WTC11 (cell line): ENCODE measurements around the gene IFFO2. TPM values are rescaled to one million over a fixed set of nuclear protein-coding genes. Genes with fewer than 3 reads are reported as not detected.

Experiments used
- ATAC-seq: fragments of 200-7000 bp; cut with Tn5 transposase; 2 replicates; pipeline ENCODE4 v1.10.0; 2021; ENCODE audit warnings: mild to moderate bottlenecking, moderate library complexity
- CTCF ChIA-PET: fragments of 300-600 bp; sonication (Branson Sonifier 250); formaldehyde crosslinking; loops from one replicate; lab custom pipeline; 2021; ENCODE audit warnings: antibody characterized with exemption; lab: Charles Lee
- POLR2A ChIA-PET: fragments of 350-600 bp; sonication (Branson Sonifier 250); formaldehyde crosslinking; loops from one replicate; lab custom pipeline; 2021; ENCODE audit warnings: antibody characterized with exemption; lab: Charles Lee
- DNase-seq: peaks from one replicate; pipeline ENCODE4 v3.0.0; 2021; ENCODE audit warnings: low spot score
- H3K27ac Mint-ChIP-seq: 2 replicates; pipeline ENCODE4 v1.8.0; 2021; ENCODE audit warnings: mixed read lengths
- H3K27me3 Mint-ChIP-seq: 2 replicates; pipeline ENCODE4 v1.8.0; 2021; ENCODE audit warnings: low read depth, mild to moderate bottlenecking, moderate library complexity, mixed read lengths
- H3K36me3 Mint-ChIP-seq: 2 replicates; pipeline ENCODE4 v1.8.0; 2021; ENCODE audit warnings: mixed read lengths
- H3K4me1 Mint-ChIP-seq: 2 replicates; pipeline ENCODE4 v1.8.0; 2022; ENCODE audit warnings: mixed read lengths
- H3K4me3 Mint-ChIP-seq: 2 replicates; pipeline ENCODE4 v1.8.0; 2021; ENCODE audit warnings: mild to moderate bottlenecking, moderate library complexity, mixed read lengths
- H3K9me3 Mint-ChIP-seq: 2 replicates; pipeline ENCODE4 v1.8.0; 2021; ENCODE audit warnings: mixed read lengths
- CBFB ChIP-seq: sonication (generic); formaldehyde crosslinking; IDR thresholded peaks from 2 replicates; pipeline ENCODE4 v1.8.1; 2022; ENCODE audit warnings: mild to moderate bottlenecking, low read depth, missing genetic modification reagents
- ELF4 ChIP-seq: sonication (generic); formaldehyde crosslinking; IDR thresholded peaks from 2 replicates; pipeline ENCODE4 v1.8.1; 2022; ENCODE audit warnings: low read depth, mild to moderate bottlenecking, moderate library complexity, missing genetic modification reagents
- FOXJ3 ChIP-seq: sonication (generic); formaldehyde crosslinking; IDR thresholded peaks from 2 replicates; pipeline ENCODE4 v1.9.0; 2021; ENCODE audit warnings: missing genetic modification reagents, mild to moderate bottlenecking, borderline replicate concordance
- JAZF1 ChIP-seq: fragments of 250-450 bp; sonication (Bioruptor Pico); IDR thresholded peaks from 2 replicates; pipeline ENCODE4 v1.9.0; 2021; ENCODE audit warnings: moderate library complexity, mild to moderate bottlenecking, inconsistent platforms
- KAT7 ChIP-seq: sonication (generic); formaldehyde crosslinking; IDR thresholded peaks from 2 replicates; pipeline ENCODE4 v1.8.1; 2023; ENCODE audit warnings: missing genetic modification reagents, mild to moderate bottlenecking, borderline replicate concordance
- TEAD4 ChIP-seq: sonication (generic); formaldehyde crosslinking; IDR thresholded peaks from 2 replicates; pipeline ENCODE4 v1.8.0; 2022; ENCODE audit warnings: mild to moderate bottlenecking, missing genetic modification reagents
- total RNA-seq: library from RNA; stranded (reverse); gene quantifications from 3 replicates; pipeline ENCODE4 v1.2.3, GENCODE V29; 2021
- TF ChIP-seq, protein P1 (sequence below): fragments of 250-450 bp; sonication (Bioruptor Pico); IDR thresholded peaks from 2 replicates; pipeline ENCODE4 v2.1.2; 2022; ENCODE audit warnings: mild to moderate bottlenecking, moderate library complexity
- TF ChIP-seq, protein P2 (sequence below): sonication (generic); formaldehyde crosslinking; conservative IDR thresholded peaks from 2 replicates; pipeline ENCODE4 v1.8.1; 2023; ENCODE audit warnings: mild to moderate bottlenecking, low read depth, missing genetic modification reagents, moderate library complexity
- TF ChIP-seq, protein P3 (sequence below): sonication (generic); formaldehyde crosslinking; IDR thresholded peaks from 2 replicates; pipeline ENCODE4 v1.8.1; 2023; ENCODE audit warnings: mild to moderate bottlenecking, missing genetic modification reagents, moderate library complexity
- TF ChIP-seq, protein P4 (sequence below): sonication (generic); formaldehyde crosslinking; IDR thresholded peaks from 2 replicates; pipeline ENCODE4 v1.8.0; 2022; ENCODE audit warnings: mild to moderate bottlenecking, missing genetic modification reagents
- TF ChIP-seq, protein P5 (sequence below): sonication (generic); formaldehyde crosslinking; IDR thresholded peaks from 2 replicates; pipeline ENCODE4 v1.8.1; 2022; ENCODE audit warnings: low read depth, mild to moderate bottlenecking, moderate library complexity, missing genetic modification reagents, borderline replicate concordance
- TF ChIP-seq, protein P6 (sequence below): fragments of 250-450 bp; sonication (Bioruptor Pico); IDR thresholded peaks from 2 replicates; pipeline ENCODE4 v1.9.0; 2021; ENCODE audit warnings: moderate library complexity, mild to moderate bottlenecking, inconsistent platforms, borderline replicate concordance

The IFFO2 gene
- total RNA-seq, 1 experiment from 2014 or later: 8.1 TPM

DNA sequence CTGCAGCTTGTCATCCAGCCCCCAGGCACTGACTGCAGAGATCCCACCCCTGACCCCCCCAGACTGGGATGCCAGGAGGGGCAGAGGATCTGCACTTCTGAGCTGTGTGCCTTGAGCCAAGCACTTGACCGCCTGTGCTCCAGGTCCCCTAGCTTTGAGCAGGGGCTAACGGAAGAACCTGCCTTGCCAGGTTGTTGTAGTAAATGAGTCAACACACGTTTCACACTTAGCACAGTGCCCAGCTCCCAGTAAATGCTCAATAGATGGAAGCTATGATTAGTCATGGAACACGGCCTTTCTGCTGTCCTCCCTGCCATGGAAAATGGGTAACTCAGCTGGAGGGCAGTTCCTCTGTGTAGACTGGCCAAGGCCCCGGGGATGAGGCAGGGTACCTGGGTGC, 24.1 kb downstream of the IFFO2 start (continued):
- TF ChIP-seq, protein P1, sequence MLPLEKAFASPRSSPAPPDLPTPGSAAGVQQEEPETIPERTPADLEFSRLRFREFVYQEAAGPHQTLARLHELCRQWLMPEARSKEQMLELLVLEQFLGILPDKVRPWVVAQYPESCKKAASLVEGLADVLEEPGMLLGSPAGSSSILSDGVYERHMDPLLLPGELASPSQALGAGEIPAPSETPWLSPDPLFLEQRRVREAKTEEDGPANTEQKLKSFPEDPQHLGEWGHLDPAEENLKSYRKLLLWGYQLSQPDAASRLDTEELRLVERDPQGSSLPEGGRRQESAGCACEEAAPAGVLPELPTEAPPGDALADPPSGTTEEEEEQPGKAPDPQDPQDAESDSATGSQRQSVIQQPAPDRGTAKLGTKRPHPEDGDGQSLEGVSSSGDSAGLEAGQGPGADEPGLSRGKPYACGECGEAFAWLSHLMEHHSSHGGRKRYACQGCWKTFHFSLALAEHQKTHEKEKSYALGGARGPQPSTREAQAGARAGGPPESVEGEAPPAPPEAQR (CRISPR knock-in tag): no peak
- TF ChIP-seq JAZF1 (no peak), TEAD4 (CRISPR knock-in tag) (no peak)

DNA sequence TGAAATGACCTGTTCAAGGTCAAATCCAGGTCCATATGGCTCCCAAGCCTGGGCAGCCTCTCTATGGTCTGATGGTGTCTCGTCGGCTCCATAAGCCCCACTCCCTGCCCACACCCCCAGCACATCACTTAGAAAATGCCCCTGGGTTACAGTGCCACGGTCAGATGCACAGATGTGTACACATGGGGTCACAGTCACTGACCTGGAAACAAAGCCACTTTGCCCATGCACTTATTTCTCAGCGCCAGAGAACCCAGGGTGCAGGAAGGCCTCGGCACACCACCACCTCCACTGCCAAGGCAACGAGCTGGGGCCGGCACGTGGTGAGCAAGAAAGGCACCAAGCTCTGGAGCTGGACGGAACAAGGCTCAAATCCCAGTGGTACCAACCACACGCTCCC, 24.7 kb downstream of the IFFO2 start:
- ChIA-PET POLR2A (no interaction called here), CTCF (interaction anchor here (1.1 to 2.4 kb wide), 7 partner anchors 9 to 57 kb away, joined by 3 to 14 read pairs (median 4); no protein-coding TSS in a partner anchor)
- Mint-ChIP-seq H3K4me1 (peaks cover 39% of the 10 kb centered on the region), H3K4me3 (no peak overlapping the region), H3K27ac (no peak overlapping the region; the same call in 1 of the 2 replicates), H3K27me3 (no peaks in the 10 kb centered on the region), H3K36me3 (no peaks in the 10 kb centered on the region), H3K9me3 (no peaks in the 10 kb centered on the region)
- ATAC-seq (no peak), DNase-seq (no peak)
- TF ChIP-seq, protein P2, sequence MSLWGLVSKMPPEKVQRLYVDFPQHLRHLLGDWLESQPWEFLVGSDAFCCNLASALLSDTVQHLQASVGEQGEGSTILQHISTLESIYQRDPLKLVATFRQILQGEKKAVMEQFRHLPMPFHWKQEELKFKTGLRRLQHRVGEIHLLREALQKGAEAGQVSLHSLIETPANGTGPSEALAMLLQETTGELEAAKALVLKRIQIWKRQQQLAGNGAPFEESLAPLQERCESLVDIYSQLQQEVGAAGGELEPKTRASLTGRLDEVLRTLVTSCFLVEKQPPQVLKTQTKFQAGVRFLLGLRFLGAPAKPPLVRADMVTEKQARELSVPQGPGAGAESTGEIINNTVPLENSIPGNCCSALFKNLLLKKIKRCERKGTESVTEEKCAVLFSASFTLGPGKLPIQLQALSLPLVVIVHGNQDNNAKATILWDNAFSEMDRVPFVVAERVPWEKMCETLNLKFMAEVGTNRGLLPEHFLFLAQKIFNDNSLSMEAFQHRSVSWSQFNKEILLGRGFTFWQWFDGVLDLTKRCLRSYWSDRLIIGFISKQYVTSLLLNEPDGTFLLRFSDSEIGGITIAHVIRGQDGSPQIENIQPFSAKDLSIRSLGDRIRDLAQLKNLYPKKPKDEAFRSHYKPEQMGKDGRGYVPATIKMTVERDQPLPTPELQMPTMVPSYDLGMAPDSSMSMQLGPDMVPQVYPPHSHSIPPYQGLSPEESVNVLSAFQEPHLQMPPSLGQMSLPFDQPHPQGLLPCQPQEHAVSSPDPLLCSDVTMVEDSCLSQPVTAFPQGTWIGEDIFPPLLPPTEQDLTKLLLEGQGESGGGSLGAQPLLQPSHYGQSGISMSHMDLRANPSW (CRISPR knock-in tag): no peak
- TF ChIP-seq ELF4 (CRISPR knock-in tag) (no peak), KAT7 (CRISPR knock-in tag) (no peak), CBFB (CRISPR knock-in tag) (no peak), FOXJ3 (CRISPR knock-in tag) (no peak), TEAD4 (CRISPR knock-in tag) (no peak)
- TF ChIP-seq, protein P3, sequence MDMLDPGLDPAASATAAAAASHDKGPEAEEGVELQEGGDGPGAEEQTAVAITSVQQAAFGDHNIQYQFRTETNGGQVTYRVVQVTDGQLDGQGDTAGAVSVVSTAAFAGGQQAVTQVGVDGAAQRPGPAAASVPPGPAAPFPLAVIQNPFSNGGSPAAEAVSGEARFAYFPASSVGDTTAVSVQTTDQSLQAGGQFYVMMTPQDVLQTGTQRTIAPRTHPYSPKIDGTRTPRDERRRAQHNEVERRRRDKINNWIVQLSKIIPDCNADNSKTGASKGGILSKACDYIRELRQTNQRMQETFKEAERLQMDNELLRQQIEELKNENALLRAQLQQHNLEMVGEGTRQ: no peak
- TF ChIP-seq, protein P4, sequence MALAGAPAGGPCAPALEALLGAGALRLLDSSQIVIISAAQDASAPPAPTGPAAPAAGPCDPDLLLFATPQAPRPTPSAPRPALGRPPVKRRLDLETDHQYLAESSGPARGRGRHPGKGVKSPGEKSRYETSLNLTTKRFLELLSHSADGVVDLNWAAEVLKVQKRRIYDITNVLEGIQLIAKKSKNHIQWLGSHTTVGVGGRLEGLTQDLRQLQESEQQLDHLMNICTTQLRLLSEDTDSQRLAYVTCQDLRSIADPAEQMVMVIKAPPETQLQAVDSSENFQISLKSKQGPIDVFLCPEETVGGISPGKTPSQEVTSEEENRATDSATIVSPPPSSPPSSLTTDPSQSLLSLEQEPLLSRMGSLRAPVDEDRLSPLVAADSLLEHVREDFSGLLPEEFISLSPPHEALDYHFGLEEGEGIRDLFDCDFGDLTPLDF: no peak
- TF ChIP-seq, protein P5, sequence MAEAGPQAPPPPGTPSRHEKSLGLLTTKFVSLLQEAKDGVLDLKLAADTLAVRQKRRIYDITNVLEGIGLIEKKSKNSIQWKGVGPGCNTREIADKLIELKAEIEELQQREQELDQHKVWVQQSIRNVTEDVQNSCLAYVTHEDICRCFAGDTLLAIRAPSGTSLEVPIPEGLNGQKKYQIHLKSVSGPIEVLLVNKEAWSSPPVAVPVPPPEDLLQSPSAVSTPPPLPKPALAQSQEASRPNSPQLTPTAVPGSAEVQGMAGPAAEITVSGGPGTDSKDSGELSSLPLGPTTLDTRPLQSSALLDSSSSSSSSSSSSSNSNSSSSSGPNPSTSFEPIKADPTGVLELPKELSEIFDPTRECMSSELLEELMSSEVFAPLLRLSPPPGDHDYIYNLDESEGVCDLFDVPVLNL (CRISPR knock-in tag): no peak

DNA sequence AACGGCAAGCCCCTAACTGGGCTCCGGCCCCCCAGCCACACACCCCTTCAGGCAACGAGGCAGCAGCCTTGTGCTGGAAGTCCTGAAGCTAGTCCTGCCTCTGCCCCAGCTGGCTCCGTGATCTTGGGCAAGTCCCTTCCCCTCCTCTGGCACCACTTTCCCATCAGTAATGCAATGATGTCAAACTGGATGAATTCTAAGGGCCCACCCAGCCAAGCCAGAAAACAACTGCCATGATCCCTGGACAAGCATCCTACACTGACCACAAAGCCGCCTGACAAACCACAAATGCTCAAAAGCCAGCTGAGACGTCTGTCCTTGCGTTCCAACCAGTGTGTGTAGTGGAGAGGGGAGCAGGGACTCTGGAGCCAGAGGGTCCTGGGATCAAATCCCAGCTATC, 26.8 kb downstream of the IFFO2 start:
- Mint-ChIP-seq H3K27ac (no peak overlapping the region), H3K9me3 (no peaks in the 10 kb centered on the region), H3K4me1 (peaks cover 33% of the 10 kb centered on the region), H3K27me3 (no peaks in the 10 kb centered on the region), H3K4me3 (no peak overlapping the region), H3K36me3 (no peaks in the 10 kb centered on the region)
- POLR2A ChIA-PET: no interaction called here
- DNase-seq (no peak), ATAC-seq (no peak)
- CTCF ChIA-PET: interaction anchor here (1.0 to 1.3 kb wide), 2 partner anchors 16 to 54 kb away, joined by 3 to 8 read pairs; no protein-coding TSS in a partner anchor
- TF ChIP-seq, protein P6, sequence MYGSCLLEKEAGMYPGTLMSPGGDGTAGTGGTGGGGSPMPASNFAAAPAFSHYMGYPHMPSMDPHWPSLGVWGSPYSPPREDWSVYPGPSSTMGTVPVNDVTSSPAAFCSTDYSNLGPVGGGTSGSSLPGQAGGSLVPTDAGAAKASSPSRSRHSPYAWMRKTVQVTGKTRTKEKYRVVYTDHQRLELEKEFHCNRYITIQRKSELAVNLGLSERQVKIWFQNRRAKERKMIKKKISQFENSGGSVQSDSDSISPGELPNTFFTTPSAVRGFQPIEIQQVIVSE (CRISPR knock-in tag): no peak
